Measurements from ENCODE around the gene FAM131A. TPM values are rescaled to one million over a fixed set of nuclear protein-coding genes. Genes with fewer than 3 reads are reported as not detected.

FAM131A gene
- total and polyA plus RNA-seq, 2 donors (not counting 3 experiments of a cell fraction or from before 2014, with no cell fraction given) = 19.9 to 29.9 TPM

GRCh38 chr3:184352149-184352785 is 14.9 kb downstream of the FAM131A start:
- no peaks in the 10 kb centered on the region for H3K9me3 ChIP-seq (replicated peaks; ENCODE audit: control insufficient read depth, insufficient read depth, low read length)
- no peak overlapping the region for H2AFZ ChIP-seq (ENCODE audit: low read depth, low read length)
- no peaks in the 10 kb centered on the region for H3K79me2 ChIP-seq (ENCODE audit: control insufficient read depth, insufficient read depth, low read length)
- H3K27me3 ChIP-seq (ENCODE audit: control insufficient read depth in 2 of 2, insufficient read depth in 2 of 2, low read length in 2 of 2) = no peaks in the 10 kb centered on the region
- H3K36me3 ChIP-seq (ENCODE audit: control insufficient read depth in 2 of 2, extremely low read depth in 1 of 2, insufficient read depth in 2 of 2, low read length in 2 of 2) = peaks cover 0 to 3% of the 10 kb centered on the region in 2 experiments
- dilution Hi-C loops (cut with MboI; ENCODE audit: extremely low pct_ligation_motif_present, low sequenced_read_pairs) = no loop called here
- BruUV-seq (replicated peaks) = no TSS peak
- TF ChIP-seq FOS (IDR thresholded peaks at IDR 0.05; ENCODE audit: borderline replicate concordance, insufficient read depth, low read length) (no peak), MAX (IDR thresholded peaks at IDR 0.05; ENCODE audit: insufficient read depth, insufficient read length) (no peak), POLR2A (IDR thresholded peaks at IDR 0.05; ENCODE audit: low read depth, low read length) (no peak), JUN (IDR thresholded peaks at IDR 0.05; ENCODE audit: borderline replicate concordance, insufficient read depth, insufficient read length, low read depth) (no peak), EZH2 (IDR thresholded peaks at IDR 0.05; ENCODE audit: borderline replicate concordance, low read depth, low read length, severe bottlenecking) (no peak), CTCF (IDR thresholded peaks at IDR 0.05; ENCODE audit: extremely low read depth in 1 of 2, insufficient read depth in 1 of 2, low read depth in 1 of 2, low read length in 2 of 2) (no peak), GATA2 (IDR thresholded peaks at IDR 0.05; ENCODE audit: insufficient read depth, insufficient read length, low read depth, low read length) (no peak), MYC (IDR thresholded peaks at IDR 0.05; ENCODE audit: low read depth, low read length) (no peak)
- H3K4me3 ChIP-seq (replicated peaks in 1 of 3; ENCODE audit: insufficient read depth in 1 of 3, low read depth in 1 of 3, low read length in 3 of 3) = no peak overlapping the region
- no peaks in the 10 kb centered on the region for H3K9me1 ChIP-seq (replicated peaks; ENCODE audit: control insufficient read depth, extremely low read depth, insufficient read depth, low read length)
- H3K27ac ChIP-seq (ENCODE audit: insufficient read depth, low read depth, low read length) = no peak overlapping the region
- no peaks in the 10 kb centered on the region for H3K4me1 ChIP-seq (ENCODE audit: control insufficient read depth, extremely low read depth, insufficient read depth, low read length)
- POLR2A ChIA-PET = interaction anchor here (0.5 to 0.6 kb wide), 2 partner anchors 214 to 233 kb away, joined by 4 to 6 read pairs; no protein-coding TSS in a partner anchor
- FAIRE-seq = no peak
- intact Hi-C loops (cut with micrococcal nuclease) = no loop called here
- H3K4me2 ChIP-seq (ENCODE audit: insufficient read depth, low read length) = no peak overlapping the region
- H3K9ac ChIP-seq (replicated peaks; ENCODE audit: extremely low read depth, insufficient read depth, low read length) = no peak overlapping the region
- no peak for DNase-seq (ENCODE audit: low read depth, low spot score)
- H4K20me1 ChIP-seq (replicated peaks; ENCODE audit: control insufficient read depth, extremely low read depth, insufficient read depth, low read length) = no peaks in the 10 kb centered on the region
- CTCF ChIA-PET = interaction anchor here (1.6 to 2.1 kb wide), 5 partner anchors 7 to 162 kb away, joined by 5 to 9 read pairs (median 6); no protein-coding TSS in a partner anchor

Measured in endothelial cell of umbilical vein (primary cell).